HepG2 (cell line): ENCODE measurements around the gene NIPAL1. TPM values are rescaled to one million over a fixed set of nuclear protein-coding genes. Genes with fewer than 3 reads are reported as not detected.

Experiments used
- ATAC-seq: fragments of 200-7000 bp; cut with Tn5 transposase; 3 replicates; pipeline ENCODE4 v1.9.1; 2020; ENCODE audit warnings: mild to moderate bottlenecking, moderate library complexity
- BruUV-seq: library from RNA; stranded (reverse); fragments of 400-500 nt; replicated peaks from 2 replicates; lab custom pipeline; 2021; lab: Mats Ljungman, UMichigan
- CTCF ChIA-PET: fragments of 300-600 bp; formaldehyde crosslinking; extraction: SDS; loops from one replicate; lab custom pipeline; 2021; ENCODE audit warnings: low total read pairs, inconsistent platforms, low intra/inter-chr PET ratio; lab: Yijun Ruan, JAX
- POLR2A ChIA-PET: fragments of 350-600 bp; sonication (Branson Sonifier 250); formaldehyde crosslinking; loops from one replicate; lab custom pipeline; 2020; ENCODE audit warnings: antibody characterized with exemption, inconsistent platforms; lab: Yijun Ruan, JAX
- DNase-seq: peaks from one replicate; pipeline ENCODE4 v3.0.0-alpha.2; 2015; ENCODE audit warnings: low spot score
- FAIRE-seq: peaks from 3 replicates; lab custom pipeline; 2011; peaks lifted over from hg19 to GRCh38; lab: Jason Lieb, UNC
- H2AFZ ChIP-seq: one replicate; pipeline ENCODE4 v1.6.1; 2011; ENCODE audit warnings: low read length, inconsistent platforms
- H3K27ac ChIP-seq: fragments of 300-600 bp; 3 replicates; pipeline ENCODE4 v1.8.0; 2011; ENCODE audit warnings: mixed run types, mild to moderate bottlenecking, mixed read lengths, low read length, inconsistent platforms; ENCODE audit not compliant: insufficient read depth; ENCODE audit errors: extremely low read length
- H3K27me3 ChIP-seq, 2 experiments: fragments of 200-600 bp in 1 of 2; 2 replicates in 1 of 2; 3 replicates in 1 of 2; pipeline versions ENCODE4 v1.6.0 to v1.8.0; 2011; ENCODE audit warnings: low read length in 2 of 2, mild to moderate bottlenecking in 2 of 2, moderate library complexity in 2 of 2, inconsistent platforms in 1 of 2; ENCODE audit not compliant: insufficient read depth in 2 of 2, control insufficient read depth in 1 of 2
- H3K36me3 ChIP-seq, 2 experiments: fragments of 200-600 bp in 1 of 2; replicated peaks in 1 of 2; 2 replicates in 1 of 2; 3 replicates in 1 of 2; pipeline versions ENCODE4 v1.5.1 to v1.8.0; 2011; ENCODE audit warnings: low read length in 2 of 2, inconsistent platforms in 1 of 2; ENCODE audit not compliant: insufficient read depth in 2 of 2, control insufficient read depth in 1 of 2
- H3K4me1 ChIP-seq: 2 replicates; pipeline ENCODE4 v1.5.1; 2012; ENCODE audit warnings: low read length, inconsistent platforms; ENCODE audit not compliant: insufficient read depth
- H3K4me2 ChIP-seq: 2 replicates; pipeline ENCODE4 v1.6.0; 2011; ENCODE audit warnings: low read depth, low read length, inconsistent platforms
- H3K4me3 ChIP-seq, 3 experiments: fragments of 200-600 bp in 1 of 3; sonication (generic), shearing (Covaris generic) in 1 of 3; replicated peaks in 1 of 3; 2 replicates each; pipeline ENCODE4 v1.5.1; 2011 to 2016; ENCODE audit warnings: low read length in 3 of 3, inconsistent platforms in 2 of 3, low read depth in 2 of 3, mild to moderate bottlenecking in 2 of 3, control low read depth in 1 of 3, mixed read lengths in 1 of 3; ENCODE audit not compliant: insufficient read depth in 1 of 3
- H3K79me2 ChIP-seq: one replicate; pipeline ENCODE4 v1.6.1; 2011; ENCODE audit warnings: low read length, inconsistent platforms; ENCODE audit not compliant: insufficient read depth
- H3K9ac ChIP-seq: 2 replicates; pipeline ENCODE4 v1.6.0; 2011; ENCODE audit warnings: mild to moderate bottlenecking, low read depth, low read length, inconsistent platforms; ENCODE audit not compliant: insufficient read depth
- H3K9me3 ChIP-seq: 2 replicates; pipeline ENCODE4 v1.5.1; 2012; ENCODE audit warnings: mild to moderate bottlenecking, low read length
- H4K20me1 ChIP-seq: 2 replicates; pipeline ENCODE4 v1.6.0; 2011; ENCODE audit warnings: inconsistent platforms, mild to moderate bottlenecking, low read length, moderate library complexity; ENCODE audit not compliant: insufficient read depth
- AKAP8 ChIP-seq: sonication (generic); formaldehyde crosslinking; IDR thresholded peaks from 2 replicates; pipeline ENCODE4 v1.5.1; 2020; ENCODE audit warnings: mild to moderate bottlenecking, missing genetic modification reagents
- CREBL2 ChIP-seq: sonication (generic); formaldehyde crosslinking; IDR thresholded peaks from 2 replicates; pipeline ENCODE4 v1.8.1; 2023; ENCODE audit warnings: missing genetic modification reagents, mild to moderate bottlenecking, borderline replicate concordance
- HDAC6 ChIP-seq: fragments of 200-600 bp; sonication (generic); IDR thresholded peaks from 2 replicates; pipeline ENCODE4 v1.7.0; 2017; ENCODE audit warnings: mild to moderate bottlenecking, antibody characterized with exemption, low read length, low read depth
- ISL2 ChIP-seq: sonication (generic); formaldehyde crosslinking; IDR thresholded peaks from 2 replicates; pipeline ENCODE4 v1.5.0; 2020; ENCODE audit warnings: missing genetic modification reagents
- MAFF ChIP-seq: IDR thresholded peaks from 2 replicates; pipeline ENCODE4 v1.6.1; 2011; ENCODE audit warnings: low read depth, low read length, improper control_type of control experiment
- ZFP91 ChIP-seq: sonication (generic); formaldehyde crosslinking; IDR thresholded peaks from 2 replicates; pipeline ENCODE4 v1.9.0; 2022; ENCODE audit warnings: missing genetic modification reagents, mild to moderate bottlenecking, borderline replicate concordance
- ZNF235 ChIP-seq: sonication (generic); formaldehyde crosslinking; IDR thresholded peaks from 2 replicates; pipeline ENCODE4 v1.8.1; 2023; ENCODE audit warnings: mild to moderate bottlenecking, missing genetic modification reagents, borderline replicate concordance
- ZNF317 ChIP-seq: sonication (generic); formaldehyde crosslinking; IDR thresholded peaks from 2 replicates; pipeline ENCODE4 v1.5.0; 2020; ENCODE audit warnings: mild to moderate bottlenecking, missing genetic modification reagents
- ZNF615 ChIP-seq: sonication (generic); formaldehyde crosslinking; IDR thresholded peaks from 2 replicates; pipeline ENCODE4 v1.5.0; 2020; ENCODE audit warnings: mild to moderate bottlenecking, missing genetic modification reagents, borderline replicate concordance
- WGBS: methylation state at CpG from one replicate; pipeline ENCODE4 v1.1.6; 2017; ENCODE audit warnings: low lambda C conversion rate; 5-methylcytosine and 5-hydroxymethylcytosine counted together
- in situ Hi-C: cut with HindIII; loops from 2 replicates; pipeline ENCODE4 v1.10.0; 2017; ENCODE audit warnings: low pct_unique_long_range_greater_than_20kb; ENCODE audit not compliant: extremely low pct_ligation_motif_present
- intact Hi-C: fragments of 100-400 bp; cut with micrococcal nuclease; formaldehyde crosslinking; loops from one replicate; pipeline ENCODE4 v1.10.0; 2022; ENCODE audit not compliant: unreplicated experiment
- polyA plus RNA-seq, 8 experiments: library from polyadenylated mRNA; depleted of rRNA in 3 of 8; stranded (reverse) in 7 of 8; unstranded in 1 of 8; fragments of >200 nt; fragmentation: Illumina TruSeq in 4 of 8; extraction: Trizol in 4 of 8; gene quantifications; 2 replicates each; pipeline versions ENCODE4 v1.2.1 to v1.2.3, GENCODE V29; 2011 to 2016; ENCODE audit warnings: low read depth in 4 of 8, missing spikeins in 1 of 8, mixed read lengths in 1 of 8; ENCODE audit not compliant: insufficient read depth in 1 of 8
- total RNA-seq, 5 experiments: library from RNA; depleted of rRNA; stranded (reverse); fragments of >200 nt; fragmentation: Illumina TruSeq; extraction: Trizol; gene quantifications; 2 replicates each; pipeline ENCODE4 v1.2.3, GENCODE V29; 2016; ENCODE audit warnings: low read depth in 1 of 5

The NIPAL1 gene
- total and polyA plus RNA-seq, 2 of the 13 experiments (the other 11 are each of a cell fraction or from before 2014, with no cell fraction given), result 1.4 to 3.4 TPM

- Histone ChIP-seq H3K79me2 (no peaks in the 10 kb centered on the region), H3K4me1 (no peaks in the 10 kb centered on the region), H3K9ac (no peak overlapping the region), H3K27me3 (no peaks in the 10 kb centered on the region), H3K27ac (no peak overlapping the region), H4K20me1 (no peaks in the 10 kb centered on the region), H3K4me2 (no peak overlapping the region), H3K4me3 (no peak overlapping the region), H3K9me3 (no peaks in the 10 kb centered on the region), H3K36me3 (no peaks in the 10 kb centered on the region), H2AFZ (no peak overlapping the region)
- in situ Hi-C loops, result no loop called here
- FAIRE-seq (no peak), ATAC-seq (no peak), DNase-seq (no peak)
- ChIA-PET POLR2A (no interaction called here), CTCF (no interaction called here)
- TF ChIP-seq ZNF317 (CRISPR knock-in tag) (no peak), AKAP8 (CRISPR knock-in tag) (no peak), HDAC6 (no peak), ZNF235 (no peak), ZNF615 (CRISPR knock-in tag) (no peak), MAFF (no peak), CREBL2 (CRISPR knock-in tag) (no peak), ZFP91 (CRISPR knock-in tag) (no peak), ISL2 (CRISPR knock-in tag) (no peak)
- 43% methylated on average over 1 of the region's 1 CpG for WGBS
- BruUV-seq, result no TSS peak
- intact Hi-C loops, result no loop called here
Measured at GRCh38 chr4:47972181-47972580, 44.4 kb upstream of the NIPAL1 start.
